Activated CD4-positive, alpha-beta T cell treated with anti-CD3 and anti-CD28 coated beads for 24 hours (primary cell): Measurements from ENCODE around the gene OR2T11.
"Not testable (repeated sequence)": the region's sequence is repeated elsewhere in the genome, so short reads cannot be mapped to it uniquely, and the experiment has no call there.

Source experiments
- DNase-seq, 2 donors: peaks; one replicate each; pipeline ENCODE4 v3.0.0-alpha.2; 2020; ENCODE audit warnings: low read depth in 2 of 2

Gene OR2T11

GRCh38 chr1:248634991-248635390 lies at the start of gene OR2T11:
OR2T11 (minus strand) TSS chr1:248635091; CDS start chr1:248627128, 7,963 bp downstream.
- not testable (repeated sequence) for DNase-seq

GRCh38 chr1:248681651-248682050 lies 46.8 kb upstream of the OR2T11 start:
- no peak for DNase-seq

- DNase-seq, result no peak
Observed at GRCh38 chr1:248670003-248670402, 35.1 kb upstream of the OR2T11 start.

- DNase-seq, result not testable (repeated sequence)
Observed at GRCh38 chr1:248663453-248664328, 28.8 kb upstream of the OR2T11 start.

GRCh38 chr1:248656797-248657196 lies 21.9 kb upstream of the OR2T11 start:
- not testable (repeated sequence) for DNase-seq

GRCh38 chr1:248655354-248655753 lies 20.5 kb upstream of the OR2T11 start, which contains the start of gene OR2T27:
OR2T27 (minus strand) TSS chr1:248655528; CDS start chr1:248650884, 4,644 bp downstream.
- not testable (repeated sequence) for DNase-seq

- DNase-seq, result not testable (repeated sequence)
Observed at GRCh38 chr1:248648770-248649536, 14.1 kb upstream of the OR2T11 start.

GRCh38 chr1:248645178-248645577 lies 10.3 kb upstream of the OR2T11 start, which contains the start of gene OR2T35:
OR2T35 (minus strand) TSS chr1:248645278; CDS start chr1:248639258, 6,020 bp downstream.
- not testable (repeated sequence) for DNase-seq

- DNase-seq, result not testable (repeated sequence)
Observed at GRCh38 chr1:248642971-248643651, 8.2 kb upstream of the OR2T11 start.

GRCh38 chr1:248641583-248641982 lies 6.7 kb upstream of the OR2T11 start:
- not testable (repeated sequence) for DNase-seq

GRCh38 chr1:248640906-248641305 lies 6.0 kb upstream of the OR2T11 start:
- DNase-seq, result not testable (repeated sequence)

- DNase-seq, result not testable (repeated sequence)
Observed at GRCh38 chr1:248639652-248640051, 4.8 kb upstream of the OR2T11 start.

GRCh38 chr1:248636612-248637011 lies 1.7 kb upstream of the OR2T11 start:
- DNase-seq, result not testable (repeated sequence)

- DNase-seq, result no peak
Observed at GRCh38 chr1:248631354-248632008, 3.4 kb downstream of the OR2T11 start.

GRCh38 chr1:248630551-248630950 lies 4.3 kb downstream of the OR2T11 start:
- DNase-seq, result no peak

GRCh38 chr1:248627971-248628844 lies 6.7 kb downstream of the OR2T11 start:
- no peak for DNase-seq

GRCh38 chr1:248625971-248626370 lies 8.9 kb downstream of the OR2T11 start:
- DNase-seq, result no peak

GRCh38 chr1:248625166-248625565 lies 9.7 kb downstream of the OR2T11 start:
- DNase-seq, result no peak

- DNase-seq, result no peak
Observed at GRCh38 chr1:248622570-248623001, 12.3 kb downstream of the OR2T11 start.

- DNase-seq, result no peak
Observed at GRCh38 chr1:248621770-248622169, 13.1 kb downstream of the OR2T11 start.
